Osteoblast (primary cell): ENCODE measurements around the gene PIGN. TPM values are rescaled to one million over a fixed set of nuclear protein-coding genes. Genes with fewer than 3 reads are reported as not detected.

ENCODE experiments used
- DNase-seq: peaks from one replicate; pipeline ENCODE4 v3.0.0; 2011; ENCODE audit warnings: low spot score, mixed read lengths; ENCODE audit not compliant: insufficient read length; ENCODE audit errors: missing footprints
- H2AFZ ChIP-seq: 2 replicates; pipeline ENCODE4 v1.6.0; 2011; ENCODE audit warnings: mild to moderate bottlenecking, low read length
- H3K27ac ChIP-seq: 2 replicates; pipeline ENCODE4 v1.5.1; 2011; ENCODE audit warnings: mild to moderate bottlenecking, low read depth, low read length, moderate library complexity
- H3K27me3 ChIP-seq: 2 replicates; pipeline ENCODE4 v1.6.0; 2012; ENCODE audit warnings: mild to moderate bottlenecking, control low read depth, inconsistent platforms, low read length, moderate library complexity; ENCODE audit not compliant: insufficient read depth
- H3K36me3 ChIP-seq: 2 replicates; pipeline ENCODE4 v1.5.1; 2011; ENCODE audit warnings: mild to moderate bottlenecking, low read length, control low read depth, moderate library complexity; ENCODE audit not compliant: insufficient read depth
- H3K4me1 ChIP-seq: 2 replicates; pipeline ENCODE4 v1.5.1; 2011; ENCODE audit warnings: mild to moderate bottlenecking, low read length, control low read depth, moderate library complexity; ENCODE audit not compliant: insufficient read depth
- H3K4me2 ChIP-seq: 2 replicates; pipeline ENCODE4 v1.6.0; 2011; ENCODE audit warnings: mild to moderate bottlenecking, low read length; ENCODE audit not compliant: insufficient read depth
- H3K4me3 ChIP-seq: fragments of 200-600 bp; sonication (generic); 3 replicates; pipeline ENCODE4 v1.5.1; 2012; ENCODE audit warnings: mild to moderate bottlenecking, low read length, inconsistent platforms; ENCODE audit not compliant: insufficient read depth
- H3K79me2 ChIP-seq: 2 replicates; pipeline ENCODE4 v1.6.0; 2012; ENCODE audit warnings: mild to moderate bottlenecking, low read length, control low read depth, inconsistent platforms; ENCODE audit not compliant: insufficient read depth
- H3K9me3 ChIP-seq: 2 replicates; pipeline ENCODE4 v1.5.1; 2011; ENCODE audit warnings: low read depth, low read length, control low read depth
- H4K20me1 ChIP-seq: 2 replicates; pipeline ENCODE4 v1.6.0; 2012; ENCODE audit warnings: mild to moderate bottlenecking, low read length, control low read depth; ENCODE audit not compliant: insufficient read depth
- CTCF ChIP-seq: IDR thresholded peaks from 2 replicates; pipeline ENCODE4 v1.5.1; 2011; ENCODE audit warnings: mild to moderate bottlenecking, low read depth, low read length, moderate library complexity; ENCODE audit errors: extremely low read depth
- total RNA-seq: library from RNA; depleted of rRNA; stranded (reverse); fragments of >200 nt; gene quantifications from 2 replicates; pipeline ENCODE4 v1.2.3, GENCODE V29; 2012

Gene PIGN
- total RNA-seq, 1 donor = 44.2 TPM

- no peaks in the 10 kb centered on the region for H3K36me3 ChIP-seq
- H2AFZ ChIP-seq = no peak overlapping the region
Observed at GRCh38 chr18:62033207-62033606, 153.6 kb downstream of the PIGN start.

GRCh38 chr18:62030091-62030985, 156.5 kb downstream of the PIGN start:
- peaks cover 4% of the 10 kb centered on the region for H3K4me1 ChIP-seq
- no peak overlapping the region for H3K4me3 ChIP-seq
- H3K27me3 ChIP-seq = no peaks in the 10 kb centered on the region
- H4K20me1 ChIP-seq = no peaks in the 10 kb centered on the region
- no peak overlapping the region for H3K4me2 ChIP-seq
- no peak overlapping the region for H3K27ac ChIP-seq
- H3K9me3 ChIP-seq = no peaks in the 10 kb centered on the region
- no peaks in the 10 kb centered on the region for H3K79me2 ChIP-seq
- TF ChIP-seq CTCF = no peak
- no peak for DNase-seq
- H3K36me3 ChIP-seq = no peaks in the 10 kb centered on the region
- H2AFZ ChIP-seq = peak overlapping the region; percentile 61

More at GRCh38 chr18:62033207-62033606, 153.6 kb downstream of the PIGN start:
- no peak overlapping the region for H3K4me2 ChIP-seq
- no peak overlapping the region for H3K4me3 ChIP-seq
- DNase-seq = no peak
- no peaks in the 10 kb centered on the region for H3K27me3 ChIP-seq
- no peak overlapping the region for H3K27ac ChIP-seq
- H4K20me1 ChIP-seq = no peaks in the 10 kb centered on the region
- H3K9me3 ChIP-seq = no peaks in the 10 kb centered on the region
- TF ChIP-seq CTCF = no peak
- peaks cover 10% of the 10 kb centered on the region for H3K4me1 ChIP-seq
- no peaks in the 10 kb centered on the region for H3K79me2 ChIP-seq

- no peak overlapping the region for H3K4me3 ChIP-seq
- no peaks in the 10 kb centered on the region for H3K27me3 ChIP-seq
- H2AFZ ChIP-seq = no peak overlapping the region
- H3K79me2 ChIP-seq = no peaks in the 10 kb centered on the region
- H3K36me3 ChIP-seq = no peaks in the 10 kb centered on the region
- H3K9me3 ChIP-seq = no peaks in the 10 kb centered on the region
- no peak overlapping the region for H3K27ac ChIP-seq
- no peak for TF ChIP-seq CTCF
- H4K20me1 ChIP-seq = no peaks in the 10 kb centered on the region
- DNase-seq = no peak
- peaks cover 4% of the 10 kb centered on the region for H3K4me1 ChIP-seq
- H3K4me2 ChIP-seq = no peak overlapping the region
Observed at GRCh38 chr18:62028715-62029114, 158.1 kb downstream of the PIGN start.

GRCh38 chr18:62027914-62028520, 158.8 kb downstream of the PIGN start:
- no peak for DNase-seq
- Histone ChIP-seq H3K4me1 (peaks cover 4% of the 10 kb centered on the region), H4K20me1 (no peaks in the 10 kb centered on the region), H3K79me2 (no peaks in the 10 kb centered on the region), H3K27me3 (no peaks in the 10 kb centered on the region), H3K4me2 (no peak overlapping the region), H2AFZ (no peak overlapping the region), H3K4me3 (no peak overlapping the region), H3K36me3 (no peaks in the 10 kb centered on the region), H3K27ac (no peak overlapping the region), H3K9me3 (no peaks in the 10 kb centered on the region)
- no peak for TF ChIP-seq CTCF
